H1 (cell line): ENCODE results near the gene PSMD9. TPM values are rescaled to one million over a fixed set of nuclear protein-coding genes. Genes with fewer than 3 reads are reported as not detected.
"Not testable (repeated sequence)": the region's sequence is repeated elsewhere in the genome, so short reads cannot be mapped to it uniquely, and the experiment has no call there.

ENCODE experiments used
- CTCF ChIA-PET: fragments of 300-600 bp; sonication (Branson Sonifier 250); formaldehyde crosslinking; loops from one replicate; lab custom pipeline; 2021; ENCODE audit not compliant: partially characterized antibody; lab: Charles Lee
- POLR2A ChIA-PET: fragments of 300-600 bp; sonication (Branson Sonifier 250); formaldehyde crosslinking; loops from one replicate; lab custom pipeline; 2021; ENCODE audit warnings: inconsistent platforms; ENCODE audit not compliant: partially characterized antibody; lab: Charles Lee
- DNase-seq, 2 experiments: peaks; one replicate each; pipeline versions ENCODE4 v3.0.0 to v3.0.0-alpha.2; 2010 to 2022; ENCODE audit warnings: low spot score in 2 of 2, low read depth in 1 of 2, mixed read lengths in 1 of 2
- FAIRE-seq: peaks from 2 replicates; lab custom pipeline; 2011; peaks lifted over from hg19 to GRCh38; lab: Jason Lieb, UNC
- H2AFZ ChIP-seq: 2 replicates; pipeline ENCODE4 v1.8.1; 2012; ENCODE audit warnings: low read length, inconsistent platforms
- H2AK5ac ChIP-seq: 2 replicates; pipeline ENCODE4 v1.6.1; 2013; ENCODE audit warnings: low read depth, low read length
- H2BK120ac ChIP-seq: replicated peaks from 2 replicates; pipeline ENCODE3; 2013; ENCODE audit warnings: low read depth, low read length, inconsistent platforms
- H2BK12ac ChIP-seq: 2 replicates; pipeline ENCODE4 v1.6.1; 2013; ENCODE audit warnings: low read depth, low read length
- H2BK15ac ChIP-seq: 2 replicates; pipeline ENCODE4 v1.6.1; 2013; ENCODE audit warnings: low read length
- H2BK20ac ChIP-seq: 2 replicates; pipeline ENCODE4 v1.6.1; 2013; ENCODE audit warnings: low read length
- H2BK5ac ChIP-seq: 2 replicates; pipeline ENCODE4 v1.6.1; 2013; ENCODE audit warnings: low read depth, low read length
- H3K14ac ChIP-seq: 2 replicates; pipeline ENCODE4 v1.6.1; 2013; ENCODE audit warnings: inconsistent platforms; ENCODE audit not compliant: insufficient read length
- H3K18ac ChIP-seq: 2 replicates; pipeline ENCODE4 v1.6.1; 2013; ENCODE audit warnings: low read length; ENCODE audit errors: extremely low read depth
- H3K23ac ChIP-seq: 2 replicates; pipeline ENCODE4 v1.6.1; 2013; ENCODE audit warnings: inconsistent platforms; ENCODE audit not compliant: insufficient read length
- H3K23me2 ChIP-seq: 2 replicates; pipeline ENCODE4 v1.6.1; 2013; ENCODE audit warnings: low read depth, low read length
- H3K27ac ChIP-seq: 2 replicates; pipeline ENCODE4 v1.6.1; 2011; ENCODE audit warnings: low read depth, low read length, inconsistent platforms
- H3K27me3 ChIP-seq, 4 experiments: replicated peaks in 1 of 4; 1 replicate in 1 of 4; 2 replicates in 3 of 4; pipeline versions ENCODE4 v1.6.1 to v1.8.1; 2011 to 2013; ENCODE audit warnings: low read length in 3 of 4, mild to moderate bottlenecking in 3 of 4, inconsistent platforms in 2 of 4, mixed read lengths in 2 of 4, moderate library complexity in 1 of 4; ENCODE audit not compliant: control insufficient read depth in 3 of 4, insufficient read depth in 3 of 4; ENCODE audit errors: extremely low read depth in 1 of 4
- H3K36me3 ChIP-seq, 4 experiments: 2 replicates each; pipeline versions ENCODE4 v1.6.1 to v1.8.1; 2011 to 2013; ENCODE audit warnings: mild to moderate bottlenecking in 4 of 4, low read length in 3 of 4, moderate library complexity in 2 of 4, control low read depth in 1 of 4, inconsistent platforms in 1 of 4; ENCODE audit not compliant: insufficient read depth in 4 of 4, control insufficient read depth in 2 of 4
- H3K4ac ChIP-seq: replicated peaks from 2 replicates; pipeline ENCODE3; 2013; ENCODE audit warnings: low read length, low read depth, mixed read lengths, inconsistent platforms; ENCODE audit not compliant: insufficient read length
- H3K4me1 ChIP-seq, 4 experiments: replicated peaks in 1 of 4; 1 replicate in 1 of 4; 2 replicates in 3 of 4; pipeline versions ENCODE4 v1.6.1 to v1.8.1; 2011 to 2013; ENCODE audit warnings: low read length in 3 of 4, inconsistent platforms in 2 of 4, mixed read lengths in 1 of 4; ENCODE audit not compliant: insufficient read depth in 4 of 4, control insufficient read depth in 3 of 4
- H3K4me2 ChIP-seq, 2 experiments: 2 replicates each; pipeline versions ENCODE4 v1.6.1 to v1.8.1; 2011 to 2013; ENCODE audit warnings: low read depth in 2 of 2, low read length in 2 of 2, control low read depth in 1 of 2, inconsistent platforms in 1 of 2, mild to moderate bottlenecking in 1 of 2; ENCODE audit not compliant: insufficient read depth in 1 of 2
- H3K4me3 ChIP-seq, 4 experiments: fragments of 200-600, 300-600 bp in 1 of 4; sonication (generic), shearing (Covaris generic), sonication (Bioruptor Twin) in 1 of 4; 2 replicates each; pipeline versions ENCODE4 v1.5.1 to v1.8.1; 2011 to 2016; ENCODE audit warnings: low read length in 4 of 4, low read depth in 3 of 4, control low read depth in 2 of 4, inconsistent platforms in 2 of 4, mild to moderate bottlenecking in 2 of 4, mixed read lengths in 1 of 4, moderate library complexity in 1 of 4; ENCODE audit not compliant: insufficient read depth in 2 of 4; ENCODE audit errors: extremely low read depth in 1 of 4
- H3K56ac ChIP-seq: replicated peaks from 2 replicates; pipeline ENCODE3; 2013; ENCODE audit warnings: low read depth, mild to moderate bottlenecking, mixed read lengths, low read length, inconsistent platforms; ENCODE audit not compliant: insufficient read length
- H3K79me1 ChIP-seq: 2 replicates; pipeline ENCODE4 v1.6.1; 2013; ENCODE audit warnings: low read depth, low read length, control low read depth
- H3K79me2 ChIP-seq, 2 experiments: 2 replicates each; pipeline versions ENCODE4 v1.6.1 to v1.8.1; 2012 to 2013; ENCODE audit warnings: low read length in 2 of 2, mild to moderate bottlenecking in 2 of 2, inconsistent platforms in 1 of 2; ENCODE audit not compliant: insufficient read depth in 2 of 2, control insufficient read depth in 1 of 2
- H3K9ac ChIP-seq, 4 experiments: replicated peaks in 1 of 4; 1 replicate in 1 of 4; 2 replicates in 3 of 4; pipeline versions ENCODE4 v1.6.1 to v1.8.1; 2011 to 2013; ENCODE audit warnings: low read depth in 3 of 4, low read length in 3 of 4, control low read depth in 2 of 4, mild to moderate bottlenecking in 2 of 4, moderate library complexity in 2 of 4, inconsistent platforms in 1 of 4; ENCODE audit errors: extremely low read depth in 1 of 4
- H3K9me3 ChIP-seq, 2 experiments: 2 replicates each; pipeline versions ENCODE4 v1.6.1 to v1.8.1; 2012 to 2013; ENCODE audit warnings: mild to moderate bottlenecking in 2 of 2, moderate library complexity in 2 of 2, control low read depth in 1 of 2, inconsistent platforms in 1 of 2, low read depth in 1 of 2, low read length in 1 of 2, mixed read lengths in 1 of 2; ENCODE audit not compliant: insufficient read depth in 2 of 2
- H4K20me1 ChIP-seq, 2 experiments: replicated peaks in 1 of 2; 2 replicates each; pipeline versions ENCODE3 to v1.8.1; 2011 to 2013; ENCODE audit warnings: inconsistent platforms in 2 of 2, low read length in 2 of 2, mild to moderate bottlenecking in 1 of 2; ENCODE audit not compliant: insufficient read depth in 2 of 2, control insufficient read depth in 1 of 2
- H4K5ac ChIP-seq: 2 replicates; pipeline ENCODE4 v1.6.1; 2013; ENCODE audit warnings: low read length, low read depth, mixed read lengths, inconsistent platforms; ENCODE audit not compliant: insufficient read length
- H4K8ac ChIP-seq: 2 replicates; pipeline ENCODE4 v1.8.0; 2013; ENCODE audit warnings: mild to moderate bottlenecking, moderate library complexity, low read length, inconsistent platforms; ENCODE audit not compliant: insufficient read depth; ENCODE audit errors: extremely low read depth
- H4K91ac ChIP-seq: replicated peaks from 2 replicates; pipeline ENCODE3; 2013; ENCODE audit warnings: low read length, mixed read lengths, inconsistent platforms; ENCODE audit not compliant: insufficient read length
- WGBS, 2 experiments: shearing (Covaris generic) in 1 of 2; methylation state at CpG; one replicate each; pipeline versions ENCODE4 v1.1.6 to v1.1.7; 2013 to 2015; ENCODE audit warnings: low lambda C conversion rate in 2 of 2, mixed read lengths in 2 of 2, inconsistent platforms in 1 of 2, low coverage in 1 of 2, missing lambda C conversion rate in 1 of 2; ENCODE audit not compliant: insufficient replicate concordance in 2 of 2, insufficient coverage in 1 of 2, insufficient read length in 1 of 2; ENCODE audit errors: extremely low coverage in 1 of 2, missing lambda C conversion rate in 1 of 2; 5-methylcytosine and 5-hydroxymethylcytosine counted together
- polyA plus RNA-seq, 7 experiments: library from polyadenylated mRNA; depleted of rRNA in 3 of 7; stranded (reverse) in 5 of 7; unstranded in 2 of 7; fragments of >200 nt in 5 of 7; fragments of 200-250 nt in 2 of 7; gene quantifications; 1 replicate in 5 of 7; 2 replicates in 1 of 7; 4 replicates in 1 of 7; pipeline versions ENCODE4 v1.2.1 to v1.2.3, GENCODE V29; 2011 to 2013; ENCODE audit warnings: missing spikeins in 2 of 7, mixed read lengths in 2 of 7
- total RNA-seq: library from RNA; stranded (reverse); fragmentation: NEBNext Ultra II Directional; extraction: Animal tissue kit (Norgen Biotek cat#: 25700); gene quantifications from 2 replicates; pipeline ENCODE4 v1.2.1, GENCODE V29; 2021

The PSMD9 gene
- total and polyA plus RNA-seq, 2 of the 8 experiments (the other 6 are each of a cell fraction or from before 2014, with no cell fraction given), result 28.8 to 36.1 TPM

- not testable (repeated sequence) for DNase-seq, H3K36me3 ChIP-seq, H2BK20ac ChIP-seq, FAIRE-seq, H3K79me2 ChIP-seq, H4K5ac ChIP-seq, H2AK5ac ChIP-seq, H4K20me1 ChIP-seq, H4K91ac ChIP-seq, H2BK120ac ChIP-seq, H3K27me3 ChIP-seq, H3K27ac ChIP-seq, H2BK15ac ChIP-seq, H3K4ac ChIP-seq, H2BK5ac ChIP-seq, H2AFZ ChIP-seq, H3K18ac ChIP-seq, H3K23me2 ChIP-seq, H3K23ac ChIP-seq, H2BK12ac ChIP-seq, H3K4me1 ChIP-seq, H3K4me2 ChIP-seq, H3K14ac ChIP-seq, H3K56ac ChIP-seq, H3K9ac ChIP-seq, H4K8ac ChIP-seq, H3K4me3 ChIP-seq, H3K79me1 ChIP-seq, H3K9me3 ChIP-seq
- WGBS, 2 experiments, result 92% methylated on average over 11 of the region's 11 CpGs; no CpG with 5 or more reads in 1 of the 2 experiments
- POLR2A ChIA-PET, result interaction anchor here (0.8 to 10.3 kb wide), 2 partner anchors 86 to 310 kb away, joined by 3 to 115 read pairs; partner anchors contain the start of genes RHOF and SETD1B
- CTCF ChIA-PET, result interaction anchor here (0.7 to 10.7 kb wide), 2 partner anchors 58 to 89 kb away, joined by 3 to 114 read pairs; partner anchors contain the start of gene RHOF
Measured at GRCh38 chr12:121885129-121885528, 3.5 kb upstream of the PSMD9 start.
